Vagina (tissue), 2 donors: ENCODE results near the gene DYRK1B. TPM values are rescaled to one million over a fixed set of nuclear protein-coding genes. Genes with fewer than 3 reads are reported as not detected.

Experiments used
- DNase-seq, 2 donors: peaks; one replicate each; pipeline ENCODE4 v3.0.0-alpha.2; 2017; ENCODE audit errors: extremely low spot score in 2 of 2
- H3K27ac ChIP-seq: fragments of 200-600 bp; sonication (generic); one replicate; pipeline ENCODE4 v1.5.1; 2019
- H3K27me3 ChIP-seq: fragments of 200-600 bp; sonication (generic); one replicate; pipeline ENCODE4 v1.5.1; 2019
- H3K36me3 ChIP-seq, 2 donors: fragments of 200-600 bp; sonication (generic); one replicate each; pipeline ENCODE4 v1.5.1; 2017 to 2019
- H3K4me1 ChIP-seq: fragments of 200-600 bp; sonication (generic); one replicate; pipeline ENCODE4 v1.5.1; 2019
- H3K4me3 ChIP-seq, 2 donors: fragments of 200-600 bp; sonication (generic); 1 replicate in 1 of 2; 2 replicates in 1 of 2; pipeline ENCODE4 v1.5.1; 2016 to 2019
- H3K9me3 ChIP-seq: fragments of 200-600 bp; sonication (generic); one replicate; pipeline ENCODE4 v1.5.1; 2019
- POLR2A ChIP-seq, 2 donors: fragments of 450-650 bp; IDR thresholded peaks; one replicate each; pipeline ENCODE4 v1.6.1; 2017; ENCODE audit warnings: antibody characterized with exemption in 2 of 2, mild to moderate bottlenecking in 2 of 2, moderate library complexity in 2 of 2
- POLR2AphosphoS5 ChIP-seq, 2 donors: sonication (generic); formaldehyde crosslinking; IDR thresholded peaks; one replicate each; pipeline ENCODE4 v1.9.0; 2017; ENCODE audit warnings: antibody characterized with exemption in 2 of 2, mild to moderate bottlenecking in 2 of 2, low read depth in 1 of 2; ENCODE audit not compliant: insufficient read depth in 1 of 2
- intact Hi-C: fragments of 100-400 bp; cut with DNase I; formaldehyde crosslinking; loops from one replicate; pipeline ENCODE4 v1.15.1; 2023
- total RNA-seq: library from RNA; depleted of rRNA; stranded (reverse); fragments of >200 nt; gene quantifications from one replicate; pipeline ENCODE4 v1.2.3, GENCODE V29; 2016
- TF ChIP-seq, protein P1 (sequence below), 3 experiments: fragments of 450-650 bp in 2 of 3; fragments of 200-600 bp in 1 of 3; sonication (generic) in 1 of 3; IDR thresholded peaks; one replicate each; pipeline ENCODE4 v1.5.1; 2017 to 2019; ENCODE audit warnings: antibody characterized with exemption in 3 of 3, mild to moderate bottlenecking in 2 of 3, moderate library complexity in 2 of 3

DYRK1B gene
- total RNA-seq, 1 donor from 2014 or later: 5.6 TPM

GRCh38 chr19:39845172-39845571 is 11.2 kb upstream of the DYRK1B start:
- peaks cover 46% of the 10 kb centered on the region for H3K4me1 ChIP-seq
- peak overlapping the region; percentile 78 to 92 for H3K4me3 ChIP-seq
- peak overlapping the region; percentile 85 for H3K27ac ChIP-seq
- no peaks in the 10 kb centered on the region for H3K9me3 ChIP-seq
- H3K36me3 ChIP-seq: peaks cover 0 to under 1% of the 10 kb centered on the region in 2 donors
- intact Hi-C loops: loop anchor here (10.0 kb wide), 1 partner anchor 130 kb away; the partner anchor contains the start of gene PSMC4
- DNase-seq: no peak
- no peaks in the 10 kb centered on the region for H3K27me3 ChIP-seq
- TF ChIP-seq, protein P1, sequence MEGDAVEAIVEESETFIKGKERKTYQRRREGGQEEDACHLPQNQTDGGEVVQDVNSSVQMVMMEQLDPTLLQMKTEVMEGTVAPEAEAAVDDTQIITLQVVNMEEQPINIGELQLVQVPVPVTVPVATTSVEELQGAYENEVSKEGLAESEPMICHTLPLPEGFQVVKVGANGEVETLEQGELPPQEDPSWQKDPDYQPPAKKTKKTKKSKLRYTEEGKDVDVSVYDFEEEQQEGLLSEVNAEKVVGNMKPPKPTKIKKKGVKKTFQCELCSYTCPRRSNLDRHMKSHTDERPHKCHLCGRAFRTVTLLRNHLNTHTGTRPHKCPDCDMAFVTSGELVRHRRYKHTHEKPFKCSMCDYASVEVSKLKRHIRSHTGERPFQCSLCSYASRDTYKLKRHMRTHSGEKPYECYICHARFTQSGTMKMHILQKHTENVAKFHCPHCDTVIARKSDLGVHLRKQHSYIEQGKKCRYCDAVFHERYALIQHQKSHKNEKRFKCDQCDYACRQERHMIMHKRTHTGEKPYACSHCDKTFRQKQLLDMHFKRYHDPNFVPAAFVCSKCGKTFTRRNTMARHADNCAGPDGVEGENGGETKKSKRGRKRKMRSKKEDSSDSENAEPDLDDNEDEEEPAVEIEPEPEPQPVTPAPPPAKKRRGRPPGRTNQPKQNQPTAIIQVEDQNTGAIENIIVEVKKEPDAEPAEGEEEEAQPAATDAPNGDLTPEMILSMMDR (IDR thresholded peaks at IDR 0.05): no peak
- TF ChIP-seq POLR2AphosphoS5 (IDR thresholded peaks at IDR 0.05; ENCODE audit: insufficient read depth in 1 of 2, low read depth in 1 of 2) (no peak), POLR2A (IDR thresholded peaks at IDR 0.05) (no peak)

GRCh38 chr19:39843919-39844793 is 10.2 kb upstream of the DYRK1B start:
- H3K36me3 ChIP-seq: peaks cover 0 to 11% of the 10 kb centered on the region in 2 donors
- no peak overlapping the region for H3K4me3 ChIP-seq
- H3K4me1 ChIP-seq: peaks cover 46% of the 10 kb centered on the region
- H3K27me3 ChIP-seq: no peaks in the 10 kb centered on the region
- TF ChIP-seq, protein P1 (IDR thresholded peaks at IDR 0.05): peak in 2 of 3 experiments; percentile 29 to 41
- no peak for TF ChIP-seq POLR2A (IDR thresholded peaks at IDR 0.05)
- DNase-seq: no peak
- no peak overlapping the region for H3K27ac ChIP-seq
- intact Hi-C loops: loop anchor here (5.0 to 10.0 kb wide), 2 partner anchors 131 to 773 kb away; partner anchors contain the start of gene PSMC4
- H3K9me3 ChIP-seq: no peaks in the 10 kb centered on the region

DNA sequence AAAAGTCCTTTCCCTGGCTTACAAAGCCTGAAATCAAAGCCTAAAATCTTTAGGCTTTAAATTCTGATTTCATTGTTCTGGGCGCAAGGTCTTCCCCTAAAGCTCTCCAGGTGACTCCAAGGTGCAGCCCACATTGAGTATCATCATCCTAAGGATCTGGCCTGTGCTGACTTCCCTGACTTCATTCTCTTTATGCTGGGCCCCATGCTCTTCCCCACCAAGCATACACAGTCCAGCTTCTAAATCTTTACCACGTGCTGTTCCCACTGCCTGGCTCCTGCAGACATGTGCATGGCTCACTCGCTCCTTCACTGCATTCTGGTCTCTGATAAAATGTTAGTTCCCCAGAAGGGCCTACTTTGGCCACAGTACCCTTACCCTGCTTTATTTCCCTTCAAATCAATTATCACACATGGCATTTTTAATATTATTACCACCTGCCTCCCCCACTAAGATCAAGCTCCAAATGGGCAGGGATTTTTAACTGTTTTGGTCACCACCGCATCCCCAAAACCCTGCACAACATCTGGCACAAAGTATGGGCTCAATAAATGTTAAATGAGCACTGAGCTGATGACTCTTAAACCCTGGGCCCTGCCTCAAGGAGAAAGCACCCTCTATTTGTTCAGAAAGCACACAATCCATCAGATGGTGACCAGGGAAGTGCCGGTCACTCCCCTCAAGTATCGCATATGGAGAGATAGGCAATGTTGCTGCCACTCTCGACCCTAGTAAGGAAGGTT is 8.9 kb upstream of the DYRK1B start:
- peaks cover 0 to 24% of the 10 kb centered on the region in 2 donors for H3K36me3 ChIP-seq
- no peak for DNase-seq
- TF ChIP-seq, protein P1 (IDR thresholded peaks at IDR 0.05): no peak
- TF ChIP-seq POLR2A (IDR thresholded peaks at IDR 0.05) (no peak), POLR2AphosphoS5 (IDR thresholded peaks at IDR 0.05; ENCODE audit: insufficient read depth in 1 of 2, low read depth in 1 of 2) (no peak)
- intact Hi-C loops: loop anchor here (5.0 to 10.0 kb wide), 2 partner anchors 132 to 774 kb away; partner anchors contain the start of gene PSMC4
- H3K27me3 ChIP-seq: no peaks in the 10 kb centered on the region
- H3K4me3 ChIP-seq: peak overlapping the region in 1 of 2 donors; percentile 24
- peaks cover 46% of the 10 kb centered on the region for H3K4me1 ChIP-seq
- no peaks in the 10 kb centered on the region for H3K9me3 ChIP-seq
- H3K27ac ChIP-seq: peak overlapping the region; percentile 57

GRCh38 chr19:39841041-39841440 is 7.1 kb upstream of the DYRK1B start:
- peaks cover 38% of the 10 kb centered on the region for H3K4me1 ChIP-seq

More at GRCh38 chr19:39841041-39841440, 7.1 kb upstream of the DYRK1B start:
- no peak for DNase-seq
- Histone ChIP-seq H3K4me3 (no peak overlapping the region), H3K36me3 (peaks cover 0 to 42% of the 10 kb centered on the region in 2 donors), H3K9me3 (no peaks in the 10 kb centered on the region), H3K27ac (no peak overlapping the region), H3K27me3 (no peaks in the 10 kb centered on the region)
- no peak for TF ChIP-seq POLR2AphosphoS5 (IDR thresholded peaks at IDR 0.05; ENCODE audit: insufficient read depth in 1 of 2, low read depth in 1 of 2)
- TF ChIP-seq POLR2A (IDR thresholded peaks at IDR 0.05): no peak
- TF ChIP-seq, protein P1 (IDR thresholded peaks at IDR 0.05): no peak
- intact Hi-C loops: loop anchor here (5.0 to 10.0 kb wide), 2 partner anchors 134 to 776 kb away; partner anchors contain the start of gene PSMC4
